ENCODE results near the gene TEDC2.

TEDC2 gene

DNA sequence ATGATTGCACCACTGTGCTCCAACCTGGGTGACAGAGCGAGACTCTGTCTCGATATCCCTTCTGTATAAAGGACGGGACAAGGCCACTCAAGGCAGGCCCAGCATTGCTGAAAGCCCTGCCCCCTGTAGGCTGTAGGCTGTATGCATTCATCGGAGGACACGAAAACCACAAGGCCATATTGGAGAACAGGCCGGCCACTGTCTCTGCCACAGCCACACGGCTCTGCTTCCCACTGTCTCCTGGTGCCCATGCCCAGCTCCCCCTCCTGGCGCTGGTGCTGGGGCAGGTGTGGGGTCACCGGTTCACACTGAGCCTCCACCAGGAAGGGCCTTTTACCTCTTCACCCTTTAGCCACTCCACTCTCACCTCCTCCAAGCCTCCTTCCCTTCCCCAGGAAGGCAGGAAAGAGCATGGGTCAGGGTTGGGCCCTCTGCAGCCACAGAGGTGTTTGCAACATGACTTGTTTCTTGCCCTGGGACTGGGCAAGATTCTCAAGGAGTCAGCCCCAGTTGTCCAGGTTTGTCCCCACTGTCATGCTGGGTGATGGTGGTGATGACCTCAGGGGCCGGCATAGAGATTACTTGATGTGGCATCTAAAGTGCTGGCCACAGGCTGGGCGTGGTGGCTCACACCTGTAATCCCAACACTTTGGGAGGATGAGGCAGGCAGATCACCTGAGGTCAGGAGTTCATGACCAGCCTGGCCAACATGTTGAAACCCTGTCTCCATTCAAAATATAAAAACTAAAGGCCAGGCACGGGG lies 5.9 kb downstream of the TEDC2 start:
- no peak for DNase-seq (ENCODE audit: low read depth in 2 of 2)

GRCh38 chr16:2466667-2467527 lies 7.0 kb downstream of the TEDC2 start:
- DNase-seq (ENCODE audit: low read depth in 2 of 2): no peak

GRCh38 chr16:2467528-2468232 lies 7.8 kb downstream of the TEDC2 start:
- no peak for DNase-seq (ENCODE audit: low read depth in 2 of 2)

DNA sequence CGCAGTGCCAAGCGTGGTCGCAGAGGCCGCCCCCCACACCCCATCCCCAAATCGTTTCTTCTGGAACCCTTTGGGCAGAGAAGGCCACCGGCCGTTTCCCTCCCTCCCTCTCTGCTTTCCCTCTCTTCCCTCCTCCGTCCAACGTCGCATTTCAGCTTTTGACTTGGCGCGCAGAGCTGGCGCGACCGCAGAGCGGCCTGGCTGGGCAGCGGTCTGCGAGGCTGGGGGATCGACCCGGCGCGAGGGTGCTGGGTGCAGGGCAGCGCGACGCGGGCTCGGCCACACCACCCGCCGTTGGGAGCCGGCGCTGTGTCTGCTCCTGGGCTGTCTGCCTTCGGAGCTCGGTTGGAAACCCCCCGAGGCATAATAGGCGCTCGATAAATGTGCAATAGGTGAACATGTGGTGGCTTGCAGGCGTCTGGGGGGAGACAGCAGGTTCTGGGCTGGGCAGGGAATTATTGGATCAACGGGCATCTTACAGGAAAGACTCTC lies 8.4 kb downstream of the TEDC2 start:
- no peak for DNase-seq (ENCODE audit: low read depth in 2 of 2)

- DNase-seq (ENCODE audit: low read depth in 2 of 2): no peak
These were observed 9.0 kb downstream of the TEDC2 start for GRCh38 chr16:2468725-2469398.

DNA sequence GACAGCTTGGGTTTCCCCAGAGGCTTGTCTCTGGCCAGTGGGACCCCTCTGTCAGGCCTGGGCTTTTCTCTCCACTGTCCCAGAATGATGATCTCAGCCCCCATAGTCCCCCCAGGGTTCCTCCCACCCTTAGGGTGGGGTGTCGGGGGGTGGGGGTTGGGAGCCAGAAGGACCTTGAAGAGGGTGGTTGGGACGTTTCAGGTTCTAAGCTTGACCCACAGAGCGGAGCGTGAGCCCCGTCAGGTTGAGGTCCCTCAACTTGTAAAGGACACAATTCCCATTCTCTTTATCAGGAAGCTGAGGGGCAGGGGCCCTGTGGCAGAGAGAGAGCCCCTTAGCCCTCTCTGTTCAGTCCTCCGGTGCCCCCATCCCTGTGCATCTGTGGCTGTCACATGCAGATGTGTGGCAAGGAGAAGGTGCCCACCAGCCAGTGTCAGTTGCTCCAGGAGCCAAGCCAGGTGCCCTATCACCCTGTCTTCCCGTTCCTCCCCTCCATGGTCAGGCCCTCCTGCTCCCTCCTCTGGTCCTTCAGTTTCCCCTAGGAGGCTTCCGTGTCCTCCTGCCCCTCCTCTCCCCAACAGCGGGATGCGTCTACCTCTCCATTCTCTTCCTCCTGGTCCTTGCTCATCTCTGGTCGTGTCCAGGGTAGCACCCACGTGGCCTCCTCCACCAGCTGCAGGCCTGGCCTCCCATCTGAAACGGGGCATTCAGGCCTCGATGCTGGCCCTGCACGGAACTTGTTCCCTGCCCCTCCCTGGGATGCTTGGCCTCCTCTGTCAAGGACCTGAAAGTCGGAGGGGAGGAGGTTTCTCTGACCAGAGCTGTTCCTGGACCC lies 9.7 kb downstream of the TEDC2 start:
- DNase-seq (ENCODE audit: low read depth in 2 of 2): no peak

GRCh38 chr16:2470234-2470601 lies 10.3 kb downstream of the TEDC2 start:
- DNase-seq (ENCODE audit: low read depth in 2 of 2): no peak

GRCh38 chr16:2470603-2471015 lies 10.7 kb downstream of the TEDC2 start:
- no peak for DNase-seq (ENCODE audit: low read depth in 2 of 2)

- no peak for DNase-seq (ENCODE audit: low read depth in 2 of 2)
These were observed 11.2 kb downstream of the TEDC2 start, which contains the start of gene NTN3 for GRCh38 chr16:2471016-2471652. Gene NTN3, plus strand, starts transcription at chr16:2471297. Its CDS starts 405 bp downstream, at chr16:2471702.

- DNase-seq (ENCODE audit: low read depth in 2 of 2): no peak
These were observed 12.0 kb downstream of the TEDC2 start for GRCh38 chr16:2471653-2472487.

- DNase-seq (ENCODE audit: low read depth in 2 of 2): no peak
These were observed 12.6 kb downstream of the TEDC2 start for GRCh38 chr16:2472488-2472864.

DNA sequence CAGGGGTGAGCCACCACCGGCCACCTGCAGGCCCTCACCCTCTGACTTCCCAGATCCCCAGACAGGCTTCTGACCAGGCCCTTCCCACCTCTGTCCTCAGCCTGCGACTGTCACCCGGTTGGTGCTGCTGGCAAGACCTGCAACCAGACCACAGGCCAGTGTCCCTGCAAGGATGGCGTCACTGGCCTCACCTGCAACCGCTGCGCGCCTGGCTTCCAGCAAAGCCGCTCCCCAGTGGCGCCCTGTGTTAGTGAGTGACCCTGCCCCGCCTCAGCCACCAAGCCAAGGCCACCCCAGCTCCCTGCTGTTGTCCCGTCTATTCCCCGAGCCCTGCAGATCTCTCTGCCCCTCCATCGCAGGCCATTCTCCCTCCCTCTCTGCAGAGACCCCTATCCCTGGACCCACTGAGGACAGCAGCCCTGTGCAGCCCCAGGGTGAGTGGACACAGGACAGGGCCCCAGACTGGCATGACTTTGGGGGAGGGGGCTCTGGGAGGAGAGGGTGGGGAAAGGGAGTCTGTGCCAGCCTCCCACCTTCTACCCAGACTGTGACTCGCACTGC lies 13.1 kb downstream of the TEDC2 start:
- DNase-seq (ENCODE audit: low read depth in 2 of 2): no peak

DNA sequence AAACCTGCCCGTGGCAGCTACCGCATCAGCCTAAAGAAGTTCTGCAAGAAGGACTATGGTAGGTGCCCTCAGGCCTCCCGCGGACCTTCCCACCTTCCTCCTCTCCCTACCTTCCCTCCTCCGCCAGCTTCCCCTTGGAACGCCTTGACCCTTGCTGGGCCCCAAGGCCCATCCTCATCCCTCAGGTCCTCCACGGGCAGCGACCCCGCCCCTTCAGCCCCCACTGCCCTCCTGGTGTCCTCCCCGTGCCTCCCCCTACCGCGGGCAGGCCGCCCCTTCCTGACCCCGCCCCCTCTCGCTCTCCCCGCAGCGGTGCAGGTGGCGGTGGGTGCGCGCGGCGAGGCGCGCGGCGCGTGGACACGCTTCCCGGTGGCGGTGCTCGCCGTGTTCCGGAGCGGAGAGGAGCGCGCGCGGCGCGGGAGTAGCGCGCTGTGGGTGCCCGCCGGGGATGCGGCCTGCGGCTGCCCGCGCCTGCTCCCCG lies 13.6 kb downstream of the TEDC2 start:
- no peak for DNase-seq (ENCODE audit: low read depth in 2 of 2)

DNA sequence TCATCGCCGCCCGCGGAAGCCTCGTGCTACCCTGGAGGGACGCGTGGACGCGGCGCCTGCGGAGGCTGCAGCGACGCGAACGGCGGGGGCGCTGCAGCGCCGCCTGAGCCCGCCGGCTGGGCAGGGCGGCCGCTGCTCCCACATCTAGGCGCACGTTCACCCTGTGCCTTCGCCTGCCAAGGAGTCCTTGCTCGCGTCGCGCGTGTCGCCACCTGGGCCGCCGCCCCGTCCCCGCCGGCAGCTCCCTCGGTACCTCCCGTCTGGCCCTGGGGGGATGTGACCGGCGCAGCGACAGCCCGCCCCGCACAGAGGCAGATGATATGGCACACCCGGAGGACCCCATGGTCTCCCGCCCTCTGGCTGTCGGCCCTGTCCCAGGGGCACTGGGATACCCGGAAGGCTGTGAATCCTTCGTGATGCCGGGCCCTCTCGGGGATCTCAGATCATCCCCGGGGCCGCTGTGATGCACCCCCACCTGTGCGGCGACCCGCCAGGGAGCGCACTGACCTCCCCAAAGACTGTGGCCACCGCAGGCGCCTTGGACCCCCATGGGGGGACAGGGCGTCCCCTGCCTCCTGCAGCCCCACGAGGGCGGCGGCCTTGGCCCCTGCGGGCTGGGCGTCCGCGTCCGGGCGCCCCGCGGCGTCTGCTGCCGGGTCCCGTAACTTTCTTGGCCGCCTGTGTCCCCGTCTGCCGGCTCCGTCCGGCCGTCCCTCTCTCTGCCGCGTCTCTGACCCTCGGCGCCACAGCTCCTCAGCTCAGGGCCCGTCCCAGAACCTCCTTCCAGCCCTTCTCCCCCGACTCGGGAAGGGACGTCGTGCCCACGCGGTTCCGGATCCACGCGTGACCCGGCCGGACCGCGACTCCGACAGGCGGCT lies 14.3 kb downstream of the TEDC2 start:
- peak; percentile 17 to 26 for DNase-seq (ENCODE audit: low read depth in 2 of 2)

GRCh38 chr16:2474877-2475412 lies 15.0 kb downstream of the TEDC2 start, which contains the start of gene TBC1D24:
Gene TBC1D24, plus strand, starts transcription at chr16:2475127. Its CDS starts 21,022 bp downstream, at chr16:2496149.
- peak; percentile 57 to 65 for DNase-seq (ENCODE audit: low read depth in 2 of 2)

DNA sequence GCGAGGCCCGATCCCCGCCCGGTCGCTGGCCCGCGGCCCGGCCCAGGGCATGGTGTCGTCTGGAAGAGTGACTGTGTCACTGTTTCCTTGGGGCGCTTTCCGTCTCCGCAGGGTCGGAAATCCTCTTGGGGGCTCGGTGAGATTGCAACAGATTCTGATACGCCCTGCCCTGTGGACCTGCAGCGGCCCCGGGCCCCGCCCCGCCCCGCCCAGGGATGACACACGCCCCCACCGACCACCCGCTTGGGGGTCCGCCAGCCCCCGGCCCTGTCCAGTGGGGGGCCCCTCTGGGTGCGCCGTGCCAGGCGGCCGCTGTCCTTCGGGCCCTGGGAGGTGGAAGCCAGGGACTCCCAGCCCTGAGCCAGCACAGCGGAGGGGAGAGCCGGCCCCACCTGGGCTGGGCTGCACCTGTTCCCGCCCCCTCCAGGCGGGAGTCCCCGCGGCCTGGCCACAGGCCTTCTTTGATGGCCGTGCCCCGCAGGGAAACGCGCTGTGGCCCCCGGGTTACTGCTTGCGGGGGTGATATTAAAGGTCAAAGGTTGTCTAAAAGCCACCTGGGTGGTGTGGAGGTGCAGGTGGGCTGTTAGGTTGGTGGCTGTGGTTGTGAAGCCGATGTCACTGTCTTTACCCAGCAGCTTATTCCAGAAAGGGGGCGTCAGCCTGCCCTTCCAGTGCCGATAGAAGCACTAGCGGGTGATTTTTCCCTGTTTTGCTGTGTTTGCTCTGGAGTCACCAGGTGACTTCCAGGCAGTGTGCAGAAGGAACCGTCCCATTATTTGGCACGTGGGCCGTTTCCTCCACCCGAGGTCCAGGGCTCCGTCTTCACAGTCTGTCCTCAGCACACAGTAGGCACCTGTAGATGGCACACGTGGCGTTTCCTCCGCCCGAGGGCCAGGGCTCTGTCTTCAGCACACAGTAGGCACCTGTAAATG lies 15.8 kb downstream of the TEDC2 start:
- peak in 1 of 2 donors; percentile 19 for DNase-seq (ENCODE audit: low read depth in 2 of 2)
